Gastrocnemius medialis (tissue), 4 donors: ENCODE results near the gene IFITM5. TPM values are rescaled to one million over a fixed set of nuclear protein-coding genes. Genes with fewer than 3 reads are reported as not detected.

Experiments
- ATAC-seq, 2 donors: fragments of 150-250 bp; one replicate each; pipeline ENCODE4 v1.9.1; 2016
- DNase-seq, 2 donors: peaks; one replicate each; pipeline ENCODE4 v3.0.0-alpha.2; 2019
- H3K27ac ChIP-seq, 4 donors: fragments of 200-600 bp; sonication (generic); 1 replicate in 1 of 4; 2 replicates in 3 of 4; pipeline ENCODE4 v1.5.1; 2016 to 2018; ENCODE audit warnings: mild to moderate bottlenecking in 2 of 4, moderate library complexity in 1 of 4
- H3K27me3 ChIP-seq, 3 donors: fragments of 200-600 bp; sonication (generic) in 2 of 3; 1 replicate in 1 of 3; 2 replicates in 2 of 3; pipeline versions ENCODE4 v1.5.1 to v1.6.0; 2016 to 2019; ENCODE audit warnings: mild to moderate bottlenecking in 1 of 3, moderate library complexity in 1 of 3
- H3K36me3 ChIP-seq, 2 donors: fragments of 200-600 bp; sonication (generic) in 1 of 2; one replicate each; pipeline ENCODE4 v1.5.1; 2017 to 2018
- H3K4me1 ChIP-seq, 2 donors: fragments of 200-600 bp; sonication (generic) in 1 of 2; one replicate each; pipeline ENCODE4 v1.5.1; 2016 to 2017; ENCODE audit warnings: mild to moderate bottlenecking in 2 of 2
- H3K4me3 ChIP-seq, 4 donors: fragments of 200-600 bp; sonication (generic) in 3 of 4; 1 replicate in 1 of 4; 2 replicates in 3 of 4; pipeline ENCODE4 v1.5.1; 2016 to 2019; ENCODE audit warnings: mild to moderate bottlenecking in 2 of 4
- H3K9me3 ChIP-seq, 3 donors: fragments of 200-600 bp; sonication (generic) in 2 of 3; 1 replicate in 1 of 3; 2 replicates in 2 of 3; pipeline ENCODE4 v1.5.1; 2016 to 2019
- POLR2A ChIP-seq, 2 donors: fragments of 450-650 bp; IDR thresholded peaks; one replicate each; pipeline ENCODE4 v1.6.1; 2017; ENCODE audit warnings: antibody characterized with exemption in 2 of 2, mild to moderate bottlenecking in 2 of 2, moderate library complexity in 2 of 2
- in situ Hi-C, 4 donors: fragments of 200-750 bp; cut with MboI; loops; one replicate each; pipeline versions ENCODE4 v1.15.0 to v1.8.0; 2017; ENCODE audit warnings: low sequenced_read_pairs in 4 of 4
- intact Hi-C: fragments of 100-400 bp; cut with DNase I; formaldehyde crosslinking; loops from one replicate; pipeline ENCODE4 v1.15.1; 2023; ENCODE audit warnings: low total_unique reads
- total RNA-seq, 4 donors: library from RNA; depleted of rRNA; stranded (reverse); fragments of >200 nt; gene quantifications; one replicate each; pipeline versions ENCODE4 v1.1.0 to v1.2.3, GENCODE V29; 2016
- TF ChIP-seq, protein P1 (sequence below), 5 experiments: fragments of 450-650 bp in 3 of 5; fragments of 200-600 bp in 2 of 5; sonication (generic) in 2 of 5; IDR thresholded peaks in 4 of 5; conservative IDR thresholded peaks in 1 of 5; 1 replicate in 4 of 5; 2 replicates in 1 of 5; pipeline ENCODE4 v1.5.1; 2016 to 2019; ENCODE audit warnings: antibody characterized with exemption in 5 of 5, mild to moderate bottlenecking in 3 of 5, moderate library complexity in 3 of 5

Gene IFITM5
- total RNA-seq, 4 donors from 2014 or later = not detected

GRCh38 chr11:291281-292210, 7.8 kb downstream of the IFITM5 start:
- intact Hi-C loops (no loop called here), in situ Hi-C loops (no loop called here)
- no peak for DNase-seq

GRCh38 chr11:290621-291231, 8.6 kb downstream of the IFITM5 start:
- no peaks in the 10 kb centered on the region for H3K36me3 ChIP-seq
- no peak overlapping the region for H3K4me3 ChIP-seq
- peaks cover 12 to 20% (median 17%) of the 10 kb centered on the region in 3 donors for H3K27me3 ChIP-seq
- no peaks in the 10 kb centered on the region for H3K9me3 ChIP-seq
- ATAC-seq = no peak
- no peaks in the 10 kb centered on the region for H3K4me1 ChIP-seq
- intact Hi-C loops = no loop called here
- in situ Hi-C loops = no loop called here
- no peak for DNase-seq
- no peak overlapping the region for H3K27ac ChIP-seq
- TF ChIP-seq POLR2A (IDR thresholded peaks at IDR 0.05) = no peak
- TF ChIP-seq, protein P1, sequence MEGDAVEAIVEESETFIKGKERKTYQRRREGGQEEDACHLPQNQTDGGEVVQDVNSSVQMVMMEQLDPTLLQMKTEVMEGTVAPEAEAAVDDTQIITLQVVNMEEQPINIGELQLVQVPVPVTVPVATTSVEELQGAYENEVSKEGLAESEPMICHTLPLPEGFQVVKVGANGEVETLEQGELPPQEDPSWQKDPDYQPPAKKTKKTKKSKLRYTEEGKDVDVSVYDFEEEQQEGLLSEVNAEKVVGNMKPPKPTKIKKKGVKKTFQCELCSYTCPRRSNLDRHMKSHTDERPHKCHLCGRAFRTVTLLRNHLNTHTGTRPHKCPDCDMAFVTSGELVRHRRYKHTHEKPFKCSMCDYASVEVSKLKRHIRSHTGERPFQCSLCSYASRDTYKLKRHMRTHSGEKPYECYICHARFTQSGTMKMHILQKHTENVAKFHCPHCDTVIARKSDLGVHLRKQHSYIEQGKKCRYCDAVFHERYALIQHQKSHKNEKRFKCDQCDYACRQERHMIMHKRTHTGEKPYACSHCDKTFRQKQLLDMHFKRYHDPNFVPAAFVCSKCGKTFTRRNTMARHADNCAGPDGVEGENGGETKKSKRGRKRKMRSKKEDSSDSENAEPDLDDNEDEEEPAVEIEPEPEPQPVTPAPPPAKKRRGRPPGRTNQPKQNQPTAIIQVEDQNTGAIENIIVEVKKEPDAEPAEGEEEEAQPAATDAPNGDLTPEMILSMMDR (IDR thresholded peaks at IDR 0.05 in 4 of 5, conservative IDR thresholded peaks at IDR 0.05 in 1 of 5) = no peak

More at GRCh38 chr11:291281-292210, 7.8 kb downstream of the IFITM5 start:
- TF ChIP-seq POLR2A (IDR thresholded peaks at IDR 0.05) = no peak
- TF ChIP-seq, protein P1 (IDR thresholded peaks at IDR 0.05 in 4 of 5, conservative IDR thresholded peaks at IDR 0.05 in 1 of 5) = no peak
- no peaks in the 10 kb centered on the region for H3K36me3 ChIP-seq
- no peaks in the 10 kb centered on the region for H3K9me3 ChIP-seq
- H3K27me3 ChIP-seq = peaks cover 9 to 20% (median 12%) of the 10 kb centered on the region in 3 donors
- H3K4me3 ChIP-seq = no peak overlapping the region
- no peaks in the 10 kb centered on the region for H3K4me1 ChIP-seq
- no peak for ATAC-seq
- no peak overlapping the region for H3K27ac ChIP-seq

GRCh38 chr11:289712-290620, 9.4 kb downstream of the IFITM5 start:
- ATAC-seq = no peak
- Histone ChIP-seq H3K9me3 (no peaks in the 10 kb centered on the region), H3K4me3 (peak overlapping the region; percentile 41 to 59 (median 56)), H3K27me3 (peaks cover 14 to 21% (median 19%) of the 10 kb centered on the region in 3 donors), H3K4me1 (no peaks in the 10 kb centered on the region), H3K27ac (peak overlapping the region in 3 of 4 donors; percentile 47 to 58 (median 55)), H3K36me3 (no peaks in the 10 kb centered on the region)
- intact Hi-C loops = loop anchor here (5.0 kb wide), 1 partner anchor 53 kb away; the partner anchor contains the start of genes PSMD13 and SIRT3
- no peak for TF ChIP-seq POLR2A (IDR thresholded peaks at IDR 0.05)
- TF ChIP-seq, protein P1 (IDR thresholded peaks at IDR 0.05 in 4 of 5, conservative IDR thresholded peaks at IDR 0.05 in 1 of 5) = no peak
- no peak for DNase-seq
- in situ Hi-C loops = no loop called here

DNA sequence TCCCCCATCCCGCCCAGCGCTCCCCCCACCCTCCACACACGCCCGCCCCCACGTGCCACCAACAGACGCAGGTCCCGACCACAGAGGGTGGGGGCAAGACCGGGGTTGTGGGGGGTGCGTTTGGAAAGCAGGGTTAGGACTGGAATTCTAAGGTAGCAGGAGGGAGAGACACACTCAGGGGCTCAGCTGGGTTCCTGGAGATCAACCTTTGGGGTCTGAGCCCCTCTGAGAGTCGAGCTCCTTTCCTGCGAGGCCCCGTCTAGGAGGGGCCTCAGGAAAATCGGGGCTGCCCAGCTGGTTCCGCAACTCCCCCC, 10.0 kb downstream of the IFITM5 start:
- no peaks in the 10 kb centered on the region for H3K9me3 ChIP-seq
- H3K4me1 ChIP-seq = no peaks in the 10 kb centered on the region
- TF ChIP-seq POLR2A (IDR thresholded peaks at IDR 0.05) = no peak
- TF ChIP-seq, protein P1 (IDR thresholded peaks at IDR 0.05 in 4 of 5, conservative IDR thresholded peaks at IDR 0.05 in 1 of 5) = no peak
- intact Hi-C loops (loop anchor here (5.0 kb wide), 1 partner anchor 52 kb away; the partner anchor contains the start of genes PSMD13 and SIRT3), in situ Hi-C loops (no loop called here)
- no peak for ATAC-seq
- no peaks in the 10 kb centered on the region for H3K36me3 ChIP-seq
- H3K4me3 ChIP-seq = peak overlapping the region; percentile 41 to 59 (median 56)
- DNase-seq = peak in 1 of 2 donors; percentile 8
- H3K27ac ChIP-seq = peak overlapping the region in 3 of 4 donors; percentile 47 to 58 (median 55)
- peaks cover 19 to 27% (median 20%) of the 10 kb centered on the region in 3 donors for H3K27me3 ChIP-seq
